HCT116 (cell line): ENCODE measurements around the gene ASCL4. TPM values are rescaled to one million over a fixed set of nuclear protein-coding genes. Genes with fewer than 3 reads are reported as not detected.

Experiments
- ATAC-seq: fragments of 200-7000 bp; cut with Tn5 transposase; 2 replicates; pipeline ENCODE4 v1.9.1; 2020; ENCODE audit warnings: mild to moderate bottlenecking, moderate library complexity
- BruUV-seq: library from RNA; stranded (reverse); fragments of 400-500 nt; replicated peaks from 2 replicates; lab custom pipeline; 2021; lab: Mats Ljungman, UMichigan
- CTCF ChIA-PET: fragments of 300-600 bp; sonication (Branson Sonifier 250); formaldehyde crosslinking; loops from one replicate; lab custom pipeline; 2021; ENCODE audit warnings: antibody characterized with exemption; lab: Charles Lee
- POLR2A ChIA-PET: fragments of 300-600, 350-600 bp; sonication (Branson Sonifier 250); formaldehyde crosslinking; loops from one replicate; lab custom pipeline; 2021; ENCODE audit warnings: antibody characterized with exemption; lab: Charles Lee
- RAD21 ChIA-PET, 2 experiments: fragments of 300-600 bp; sonication (Branson Sonifier 250); formaldehyde crosslinking; loops; one replicate each; lab custom pipeline; 2023; ENCODE audit warnings: low total read pairs in 2 of 2; ENCODE audit not compliant: uncharacterized antibody in 2 of 2, unreplicated experiment in 2 of 2, low non-redundant PET in 1 of 2; lab: Charles Lee
- DNase-seq: peaks from one replicate; pipeline ENCODE4 v3.0.0-alpha.2; 2010; ENCODE audit warnings: low read depth, low spot score
- H2AFZ ChIP-seq: fragments of 200-600 bp; shearing (Covaris generic), sonication (generic); 2 replicates; pipeline ENCODE4 v1.6.1; 2017; ENCODE audit warnings: low read depth, mixed run types, mixed read lengths, antibody characterized with exemption, low read length; ENCODE audit not compliant: poor library complexity, severe bottlenecking
- H3K27ac ChIP-seq: 2 replicates; pipeline ENCODE4 v1.5.1; 2012; ENCODE audit warnings: low read depth, low read length
- H3K27me3 ChIP-seq: fragments of 200-600 bp; sonication (generic); 2 replicates; pipeline ENCODE4 v1.6.1; 2016; ENCODE audit warnings: mixed run types, low read length, mixed read lengths; ENCODE audit not compliant: insufficient read depth
- H3K36me3 ChIP-seq, 2 experiments: fragments of 200-500 bp in 1 of 2; fragments of 200-600 bp in 1 of 2; sonication (Bioruptor generic) in 1 of 2; sonication (generic) in 1 of 2; 2 replicates each; pipeline versions ENCODE4 v1.5.1 to v1.6.1; 2014 to 2016; ENCODE audit warnings: low read length in 2 of 2, inconsistent platforms in 1 of 2, mixed read lengths in 1 of 2, mixed run types in 1 of 2; ENCODE audit not compliant: insufficient read depth in 2 of 2, control insufficient read depth in 1 of 2
- H3K4me1 ChIP-seq, 2 experiments: fragments of 200-600 bp in 1 of 2; sonication (generic) in 1 of 2; 2 replicates each; pipeline versions ENCODE4 v1.5.1 to v1.6.1; 2012 to 2017; ENCODE audit warnings: low read length in 2 of 2, inconsistent platforms in 1 of 2, mild to moderate bottlenecking in 1 of 2, mixed read lengths in 1 of 2, mixed run types in 1 of 2, moderate library complexity in 1 of 2; ENCODE audit not compliant: insufficient read depth in 2 of 2, control insufficient read depth in 1 of 2
- H3K4me2 ChIP-seq: fragments of 200-600 bp; sonication (generic); 2 replicates; pipeline ENCODE4 v1.6.1; 2017; ENCODE audit warnings: mixed run types, low read length, mixed read lengths
- H3K4me3 ChIP-seq, 2 experiments: fragments of 200-600 bp in 1 of 2; sonication (generic) in 1 of 2; replicated peaks in 1 of 2; 2 replicates each; pipeline ENCODE4 v1.5.1; 2011 to 2016; ENCODE audit warnings: low read length in 2 of 2, control low read depth in 1 of 2, low read depth in 1 of 2, mild to moderate bottlenecking in 1 of 2, mixed read lengths in 1 of 2, mixed run types in 1 of 2
- H3K79me2 ChIP-seq: fragments of 200-600 bp; sonication (generic); 2 replicates; pipeline ENCODE4 v1.6.1; 2017; ENCODE audit warnings: mild to moderate bottlenecking, mixed run types, low read length, moderate library complexity, mixed read lengths; ENCODE audit not compliant: insufficient read depth
- H3K9ac ChIP-seq: fragments of 200-600 bp; sonication (generic); 2 replicates; pipeline ENCODE4 v1.6.1; 2016; ENCODE audit warnings: low read length, mixed read lengths
- H3K9me2 ChIP-seq: fragments of 200-600 bp; sonication (generic), shearing (Covaris generic); 2 replicates; pipeline ENCODE4 v1.6.1; 2017; ENCODE audit warnings: mixed run types, mild to moderate bottlenecking, moderate library complexity; ENCODE audit not compliant: insufficient read depth
- H3K9me3 ChIP-seq, 2 experiments: fragments of 200-500 bp in 1 of 2; fragments of 200-600 bp in 1 of 2; sonication (Bioruptor generic) in 1 of 2; sonication (generic) in 1 of 2; 2 replicates each; pipeline ENCODE4 v1.6.1; 2014 to 2017; ENCODE audit warnings: low read length in 2 of 2, mixed read lengths in 2 of 2, inconsistent platforms in 1 of 2, low read depth in 1 of 2, mild to moderate bottlenecking in 1 of 2, mixed run types in 1 of 2, moderate library complexity in 1 of 2; ENCODE audit not compliant: control insufficient read depth in 1 of 2, insufficient read depth in 1 of 2
- H4K20me1 ChIP-seq: fragments of 200-600 bp; sonication (generic), shearing (Covaris generic); 2 replicates; pipeline ENCODE4 v1.6.1; 2017; ENCODE audit warnings: mixed run types, mild to moderate bottlenecking, moderate library complexity; ENCODE audit not compliant: insufficient read depth
- ELF1 ChIP-seq: IDR thresholded peaks from 2 replicates; pipeline ENCODE4 v1.6.1; 2012; ENCODE audit warnings: low read depth, borderline replicate concordance
- JUND ChIP-seq: IDR thresholded peaks from 2 replicates; pipeline ENCODE4 v1.6.1; 2012
- POLR2A ChIP-seq: IDR thresholded peaks from 2 replicates; pipeline ENCODE4 v1.7.0; 2011; ENCODE audit warnings: borderline replicate concordance; ENCODE audit not compliant: insufficient read depth, insufficient read length; ENCODE audit errors: extremely low read depth
- POLR2AphosphoS5 ChIP-seq: IDR thresholded peaks from 2 replicates; pipeline ENCODE4 v1.6.1; 2011; ENCODE audit warnings: mild to moderate bottlenecking, low read depth, low read length, moderate library complexity
- RAD21 ChIP-seq: IDR thresholded peaks from 2 replicates; pipeline ENCODE4 v1.6.1; 2012; ENCODE audit warnings: low read depth, mild to moderate bottlenecking
- SRF ChIP-seq: IDR thresholded peaks from 2 replicates; pipeline ENCODE4 v1.6.1; 2012; ENCODE audit warnings: low read depth
- YY1 ChIP-seq: IDR thresholded peaks from 2 replicates; pipeline ENCODE4 v1.6.1; 2011; ENCODE audit warnings: low read length, low read depth, moderate library complexity, mild to moderate bottlenecking; ENCODE audit not compliant: insufficient replicate concordance; ENCODE audit errors: extremely low read depth
- ZFX ChIP-seq: fragments of 450-650 bp; IDR thresholded peaks from 2 replicates; pipeline ENCODE4 v1.6.1; 2017
- ZNF274 ChIP-seq: fragments of 200-500 bp; sonication (Bioruptor generic); IDR thresholded peaks from 2 replicates; pipeline ENCODE4 v1.6.1; 2014; ENCODE audit warnings: mild to moderate bottlenecking, low read depth, low read length, inconsistent platforms
- intact Hi-C: fragments of 100-400 bp; cut with micrococcal nuclease; formaldehyde crosslinking; loops from 2 replicates; pipeline ENCODE4 v1.10.0; 2022
- total RNA-seq: library from RNA; stranded (reverse); gene quantifications from one replicate; pipeline ENCODE4 v1.2.1, GENCODE V29; 2021; ENCODE audit not compliant: unreplicated experiment
- TF ChIP-seq, protein P1 (sequence below): IDR thresholded peaks from 2 replicates; pipeline ENCODE4 v1.6.1; 2011; ENCODE audit warnings: mild to moderate bottlenecking, low read length, moderate library complexity; ENCODE audit not compliant: insufficient replicate concordance; ENCODE audit errors: extremely low read depth

Gene ASCL4
- total RNA-seq, 1 experiment from 2014 or later: not detected

DNA sequence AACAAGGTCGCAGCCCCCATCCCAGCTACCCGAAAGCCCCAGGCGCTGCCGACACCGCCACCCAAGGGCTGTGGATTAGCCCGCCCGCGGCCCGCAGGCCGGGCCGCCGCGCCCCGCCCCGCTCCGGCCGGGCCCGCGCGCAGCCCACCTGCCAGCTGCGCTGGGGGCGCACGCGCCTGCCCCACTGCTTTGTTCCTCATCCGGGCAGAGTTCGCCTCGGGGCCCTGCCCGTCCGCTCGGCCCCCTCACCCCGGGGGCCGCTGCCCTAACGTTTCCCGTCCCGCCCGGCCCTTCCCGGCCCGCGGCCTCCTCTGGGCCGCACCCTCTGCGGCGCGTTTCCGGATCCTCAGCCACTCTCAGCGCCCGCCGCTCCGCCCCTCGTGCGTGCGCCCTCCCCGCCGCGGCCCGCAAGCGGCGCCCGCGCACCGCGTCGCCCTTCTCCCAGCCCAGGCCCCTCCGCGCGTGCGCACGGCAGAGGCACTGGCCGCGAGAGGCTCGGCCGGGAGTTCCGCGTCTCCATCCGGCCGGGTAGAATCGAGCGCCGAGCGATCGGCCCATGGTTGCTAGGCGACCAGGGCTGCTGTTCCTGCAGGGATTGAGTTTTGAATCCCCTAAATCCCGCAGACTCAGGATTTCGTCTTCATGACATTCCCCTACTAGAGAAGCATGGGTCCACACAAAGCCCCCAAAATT lies 13.5 kb upstream of the ASCL4 start, which contains the start of gene PRDM4:
TSS of gene PRDM4 (minus strand) at position 329 of the 693 bp plus-strand sequence. CDS start 622 bp downstream, outside the sequence.
- no peaks in the 10 kb centered on the region for H3K9me3 ChIP-seq
- POLR2A ChIA-PET: no interaction called here
- BruUV-seq: no TSS peak
- DNase-seq: peak; percentile 80
- peak within 1 kb of the TSS; percentile 79 for H3K4me2 ChIP-seq
- peaks cover 44% of the 10 kb centered on the region for H3K79me2 ChIP-seq
- H3K9ac ChIP-seq: peak within 1 kb of the TSS; percentile 77
- peaks cover 8 to 21% of the 10 kb centered on the region in 2 experiments for H3K4me1 ChIP-seq
- ATAC-seq: peak; percentile 93
- intact Hi-C loops: loop anchor here (2.0 kb wide), 1 partner anchor 76 kb away; the partner anchor contains the start of gene PWP1
- TF ChIP-seq ELF1 (peak; percentile 76), SRF (peak; percentile 91), ZFX (peak; percentile 98), YY1 (peak; percentile 66), POLR2AphosphoS5 (peak; percentile 95), POLR2A (peak; percentile 66), ZNF274 (no peak), JUND (no peak), RAD21 (0 out of 2 replicates have a peak, but pooled peaks have one; percentile 25)
- TF ChIP-seq, protein P1, sequence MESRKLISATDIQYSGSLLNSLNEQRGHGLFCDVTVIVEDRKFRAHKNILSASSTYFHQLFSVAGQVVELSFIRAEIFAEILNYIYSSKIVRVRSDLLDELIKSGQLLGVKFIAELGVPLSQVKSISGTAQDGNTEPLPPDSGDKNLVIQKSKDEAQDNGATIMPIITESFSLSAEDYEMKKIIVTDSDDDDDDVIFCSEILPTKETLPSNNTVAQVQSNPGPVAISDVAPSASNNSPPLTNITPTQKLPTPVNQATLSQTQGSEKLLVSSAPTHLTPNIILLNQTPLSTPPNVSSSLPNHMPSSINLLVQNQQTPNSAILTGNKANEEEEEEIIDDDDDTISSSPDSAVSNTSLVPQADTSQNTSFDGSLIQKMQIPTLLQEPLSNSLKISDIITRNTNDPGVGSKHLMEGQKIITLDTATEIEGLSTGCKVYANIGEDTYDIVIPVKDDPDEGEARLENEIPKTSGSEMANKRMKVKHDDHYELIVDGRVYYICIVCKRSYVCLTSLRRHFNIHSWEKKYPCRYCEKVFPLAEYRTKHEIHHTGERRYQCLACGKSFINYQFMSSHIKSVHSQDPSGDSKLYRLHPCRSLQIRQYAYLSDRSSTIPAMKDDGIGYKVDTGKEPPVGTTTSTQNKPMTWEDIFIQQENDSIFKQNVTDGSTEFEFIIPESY: peak; percentile 88
- TF ChIP-seq, all 23 proteins: peak for 8
- Histone ChIP-seq H3K27me3 (no peaks in the 10 kb centered on the region), H3K36me3 (peaks cover 11 to 15% of the 10 kb centered on the region in 2 experiments; a peak in 3 of 4 replicates), H3K4me3 (peak within 1 kb of the TSS; percentile 85 to 91), H3K27ac (peak within 1 kb of the TSS; percentile 72), H4K20me1 (no peaks in the 10 kb centered on the region), H2AFZ (peak within 1 kb of the TSS; percentile 97), H3K9me2 (no peaks in the 10 kb centered on the region)
- CTCF ChIA-PET: no interaction called here
- RAD21 ChIA-PET: no interaction called here
